Measurements from ENCODE around the gene EMC8. TPM values are rescaled to one million over a fixed set of nuclear protein-coding genes. Genes with fewer than 3 reads are reported as not detected.
A peak's percentile ranks its signal among the peaks of the same experiment; 100 is the strongest.

Gene EMC8
- total RNA-seq, 1 donor from 2014 or later = 21.9 TPM

- H3K4me1 ChIP-seq = peaks cover 4% of the 10 kb centered on the region
- H3K27me3 ChIP-seq (ENCODE audit: low read depth) = no peaks in the 10 kb centered on the region
- DNase-seq (no peak), ATAC-seq (no peak)
- H3K9me3 ChIP-seq = no peaks in the 10 kb centered on the region
- intact Hi-C loops (cut with DNase I) = no loop called here
- TF ChIP-seq CTCF (IDR thresholded peaks at IDR 0.05) = no peak
- H3K27ac ChIP-seq = no peak overlapping the region
- H3K4me3 ChIP-seq = no peak overlapping the region
- peaks cover 56% of the 10 kb centered on the region for H3K36me3 ChIP-seq
Observed at GRCh38 chr16:85806539-85806938, 7.2 kb upstream of the EMC8 start.

GRCh38 chr16:85805442-85806045 lies 6.2 kb upstream of the EMC8 start:
- Histone ChIP-seq H3K27ac (no peak overlapping the region), H3K4me3 (no peak overlapping the region), H3K4me1 (peaks cover 14% of the 10 kb centered on the region), H3K27me3 (ENCODE audit: low read depth) (no peaks in the 10 kb centered on the region), H3K9me3 (no peaks in the 10 kb centered on the region), H3K36me3 (peaks cover 59% of the 10 kb centered on the region)
- no peak for ATAC-seq
- DNase-seq = peak; percentile 6
- TF ChIP-seq CTCF (IDR thresholded peaks at IDR 0.05) = no peak
- intact Hi-C loops (cut with DNase I) = no loop called here

- intact Hi-C loops (cut with DNase I) = no loop called here
- Histone ChIP-seq H3K4me3 (no peak overlapping the region), H3K36me3 (peaks cover 59% of the 10 kb centered on the region), H3K4me1 (peaks cover 24% of the 10 kb centered on the region), H3K9me3 (no peaks in the 10 kb centered on the region), H3K27ac (no peak overlapping the region), H3K27me3 (ENCODE audit: low read depth) (no peaks in the 10 kb centered on the region)
- TF ChIP-seq CTCF (IDR thresholded peaks at IDR 0.05) = no peak
- ATAC-seq (no peak), DNase-seq (peak; percentile 14)
Observed at GRCh38 chr16:85803570-85803969, 4.2 kb upstream of the EMC8 start.

GRCh38 chr16:85800321-85800669 lies 951 bp upstream of the EMC8 start:
- H3K4me3 ChIP-seq = peak overlapping the region; percentile 98
- peaks cover 55% of the 10 kb centered on the region for H3K36me3 ChIP-seq
- ATAC-seq (peak in 1 of 2 donors; percentile 3), DNase-seq (no peak)
- peak overlapping the region; percentile 96 for H3K27ac ChIP-seq
- no peak for TF ChIP-seq CTCF (IDR thresholded peaks at IDR 0.05)
- intact Hi-C loops (cut with DNase I) = no loop called here
- no peaks in the 10 kb centered on the region for H3K9me3 ChIP-seq
- H3K4me1 ChIP-seq = peaks cover 35% of the 10 kb centered on the region
- no peaks in the 10 kb centered on the region for H3K27me3 ChIP-seq (ENCODE audit: low read depth)

- H3K4me3 ChIP-seq = peak overlapping the region; percentile 98
- H3K27me3 ChIP-seq (ENCODE audit: low read depth) = no peaks in the 10 kb centered on the region
- DNase-seq (peak; percentile 63), ATAC-seq (peak; percentile 54 to 55)
- intact Hi-C loops (cut with DNase I) = no loop called here
- TF ChIP-seq CTCF (IDR thresholded peaks at IDR 0.05) = no peak
- H3K9me3 ChIP-seq = no peaks in the 10 kb centered on the region
- H3K4me1 ChIP-seq = peaks cover 35% of the 10 kb centered on the region
- peaks cover 53% of the 10 kb centered on the region for H3K36me3 ChIP-seq
- H3K27ac ChIP-seq = peak overlapping the region; percentile 96
Observed at GRCh38 chr16:85798901-85799496, 345 bp downstream of the EMC8 start.

Data from lower lobe of right lung (tissue), 2 donors.